HG02798 (cell line): ENCODE data around the gene MEG3.

Experiments used
- ATAC-seq: cut with Tn5 transposase; IDR thresholded peaks from one replicate; pipeline ENCODE4 v1.9.1; 2021; ENCODE audit warnings: mild to moderate bottlenecking; ENCODE audit not compliant: unreplicated experiment, poor library complexity

The MEG3 gene

DNA sequence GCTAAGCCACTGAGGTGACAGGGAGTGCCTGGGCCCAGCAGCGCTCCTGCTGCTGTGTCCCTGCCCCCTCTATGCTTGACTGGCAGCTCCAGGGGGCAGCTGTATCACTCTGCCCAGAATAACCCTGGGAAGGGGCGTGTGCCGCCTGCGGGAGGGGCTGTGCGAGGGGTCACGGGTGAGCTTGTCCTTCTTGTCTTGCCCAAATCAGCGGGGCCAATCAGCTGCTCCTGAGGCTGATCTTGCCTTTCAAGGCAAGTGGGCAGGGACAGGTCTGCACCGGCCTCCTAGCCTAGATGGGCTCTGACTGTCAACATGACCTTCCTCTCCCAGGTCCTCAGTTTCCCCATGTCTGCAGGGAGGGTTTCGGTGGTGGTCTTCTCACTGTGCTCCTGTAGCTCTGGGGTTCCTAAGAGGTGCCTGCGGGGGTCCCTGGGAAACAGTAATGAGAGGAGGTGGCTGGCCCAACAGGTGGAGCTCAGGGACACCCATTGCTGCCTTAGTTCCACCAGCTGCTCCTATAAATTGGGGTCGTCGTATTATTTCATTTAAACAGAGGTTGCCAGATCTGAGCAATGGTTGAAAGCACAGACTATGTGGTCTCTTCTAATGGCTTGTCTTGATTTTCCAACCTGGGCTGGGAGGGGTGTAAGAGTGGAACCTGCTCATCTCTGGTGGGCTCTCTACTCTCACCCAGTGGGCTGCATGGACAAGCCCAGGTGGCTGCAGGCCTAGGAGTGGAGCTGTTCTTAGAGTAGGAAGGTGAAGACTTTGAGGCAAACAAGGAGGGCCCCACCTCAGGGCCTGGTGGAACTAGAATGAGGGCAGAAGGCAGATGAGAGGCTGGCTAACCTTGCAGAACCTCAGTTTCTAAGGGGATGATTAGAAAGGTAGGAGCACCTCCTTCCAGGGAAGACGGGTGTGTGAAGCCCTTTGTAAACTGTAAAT is 65.9 kb downstream of the MEG3 start:
- ATAC-seq = no peak

DNA sequence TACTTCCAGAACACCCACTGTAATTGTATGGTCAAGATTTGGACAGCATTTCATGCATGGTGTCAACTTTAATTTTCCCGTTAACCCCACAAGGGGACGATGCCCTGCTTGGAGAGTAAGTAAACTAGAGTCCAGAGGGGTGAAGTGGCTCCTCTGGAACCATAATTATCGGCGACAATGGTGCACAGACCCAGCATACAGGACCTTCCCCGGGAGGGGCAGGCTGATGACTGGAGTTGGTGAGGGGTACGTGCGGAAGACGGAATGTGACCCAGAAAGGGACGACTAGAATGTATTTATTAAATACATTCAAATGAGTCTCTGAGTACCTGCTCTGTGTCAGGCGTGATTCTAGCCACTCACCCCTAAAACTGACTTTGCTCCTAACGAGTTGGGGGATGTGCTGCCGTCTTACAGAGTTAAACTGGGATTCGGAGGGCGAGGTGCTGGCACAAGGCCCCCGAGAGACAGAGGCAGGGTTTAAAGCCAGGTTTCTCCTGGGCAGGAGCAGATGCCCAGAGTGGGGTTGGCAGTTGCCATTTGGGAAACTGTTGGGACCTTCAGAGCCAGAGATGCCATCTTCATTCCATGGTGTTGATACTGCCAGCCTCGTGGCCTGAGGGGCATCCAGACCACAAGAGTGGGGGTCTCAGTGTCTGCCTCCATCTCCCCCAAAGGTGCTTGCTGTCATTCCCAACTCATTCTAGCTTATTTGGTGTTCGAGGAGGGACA is 66.7 kb downstream of the MEG3 start:
- no peak for ATAC-seq

DNA sequence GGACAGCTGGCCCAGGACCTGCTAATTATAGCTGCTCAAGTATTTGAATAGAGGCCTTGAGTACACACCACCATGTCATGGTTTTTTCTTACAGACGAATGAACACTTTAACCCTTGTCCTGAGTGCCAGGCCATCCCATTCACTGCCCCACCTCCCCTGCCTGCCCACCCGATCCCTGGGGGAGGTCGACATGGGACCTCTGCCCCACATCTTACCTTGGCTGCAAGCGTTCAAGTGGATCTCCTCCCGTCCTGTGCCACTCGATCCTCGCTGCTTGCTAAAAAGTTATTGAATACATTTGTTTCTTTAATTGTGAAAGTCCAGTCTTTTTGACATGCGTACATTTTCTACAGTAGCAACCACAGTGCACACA is 67.3 kb downstream of the MEG3 start:
- ATAC-seq = no peak

DNA sequence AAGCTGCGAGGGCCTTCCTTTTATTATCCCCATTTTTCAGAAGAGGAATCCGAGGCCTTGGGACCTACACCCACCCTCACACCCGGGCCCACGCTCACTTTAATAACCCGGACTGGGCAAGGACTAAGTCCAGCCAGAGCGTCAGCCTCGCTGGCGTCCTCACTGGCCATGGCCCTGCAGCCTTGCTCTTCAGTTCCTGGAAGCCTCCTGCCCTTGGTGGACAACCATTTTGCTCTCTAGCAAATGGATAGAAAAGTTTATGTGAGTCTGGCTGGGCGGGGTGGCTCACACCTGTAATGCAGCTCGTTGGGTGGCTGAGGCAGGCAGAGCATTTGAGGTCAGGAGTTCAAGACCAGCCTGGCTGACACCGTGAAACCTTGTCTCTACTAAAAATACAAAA is 67.8 kb downstream of the MEG3 start:
- ATAC-seq = no peak

DNA sequence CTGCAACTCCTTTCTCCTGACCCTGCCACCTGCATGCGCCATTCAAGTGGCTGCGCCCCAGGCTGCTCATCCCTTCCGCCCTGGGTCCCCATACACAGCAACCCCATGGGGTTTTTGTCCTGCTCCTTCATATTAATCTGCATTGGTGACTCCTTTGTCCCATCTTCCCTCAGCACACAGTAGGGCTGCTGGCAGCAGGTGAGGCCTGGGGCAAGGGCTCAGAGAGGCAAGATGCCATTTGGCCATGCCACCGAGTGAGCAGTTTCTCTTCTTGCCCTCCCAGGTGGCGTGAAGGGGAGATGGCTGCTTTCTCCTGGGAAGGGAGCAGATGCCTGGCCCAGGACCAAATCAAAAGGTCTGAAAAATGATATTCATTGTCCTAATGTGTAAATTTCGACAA is 68.5 kb downstream of the MEG3 start:
- no peak for ATAC-seq

DNA sequence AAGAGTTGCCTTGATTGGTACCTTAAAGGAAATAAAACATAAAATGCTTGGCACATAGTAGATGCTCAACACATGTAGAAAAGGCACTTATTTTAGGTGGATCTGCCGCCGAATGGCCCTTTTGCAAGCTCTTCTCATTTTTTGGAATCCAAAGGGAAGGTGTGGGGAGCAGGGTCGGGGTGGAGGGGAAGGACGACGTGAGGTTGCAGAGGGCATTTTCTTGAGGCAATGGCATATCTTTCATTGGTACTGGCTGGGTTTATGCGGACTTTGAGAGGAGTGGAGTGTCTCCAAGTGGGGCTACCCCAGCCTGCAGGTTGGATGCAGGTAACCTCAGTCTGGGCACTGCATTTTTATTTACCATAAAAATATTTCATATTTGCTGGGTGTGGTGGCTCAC is 69.5 kb downstream of the MEG3 start:
- ATAC-seq = no peak

DNA sequence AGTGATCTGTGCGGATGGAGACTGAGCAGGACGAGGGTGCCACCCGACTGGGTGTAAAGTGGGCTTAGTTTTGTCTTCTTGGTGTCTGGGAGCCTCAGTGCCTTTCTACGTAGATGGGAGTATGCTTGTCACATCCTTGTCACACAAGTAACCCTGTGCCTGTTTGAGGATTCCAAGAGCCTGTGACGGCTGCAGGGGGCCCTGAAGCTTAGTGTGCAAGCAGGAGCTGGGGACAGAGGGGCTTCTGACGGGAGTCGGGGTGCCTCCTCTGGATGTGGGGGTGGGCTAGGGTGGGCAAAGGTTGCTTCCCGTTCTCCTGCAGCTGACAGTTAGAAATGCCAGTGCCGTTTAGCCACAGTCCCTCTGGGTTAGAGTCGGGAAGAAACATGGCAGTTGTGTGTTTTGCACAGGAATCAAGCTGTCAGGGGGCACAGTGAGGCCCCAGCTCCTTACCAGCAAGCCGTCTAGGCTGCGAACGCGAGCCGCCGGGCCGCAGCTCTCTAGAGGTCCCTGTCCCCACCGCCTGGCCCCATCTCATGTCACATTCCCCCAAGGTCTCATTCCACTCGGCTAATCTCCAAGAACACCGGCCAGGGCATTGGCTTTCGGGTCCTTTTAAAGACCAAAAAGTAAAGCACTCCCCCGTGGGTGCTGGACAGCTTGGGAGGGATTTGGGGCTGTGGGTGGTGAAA is 70.6 kb downstream of the MEG3 start:
- ATAC-seq = no peak

DNA sequence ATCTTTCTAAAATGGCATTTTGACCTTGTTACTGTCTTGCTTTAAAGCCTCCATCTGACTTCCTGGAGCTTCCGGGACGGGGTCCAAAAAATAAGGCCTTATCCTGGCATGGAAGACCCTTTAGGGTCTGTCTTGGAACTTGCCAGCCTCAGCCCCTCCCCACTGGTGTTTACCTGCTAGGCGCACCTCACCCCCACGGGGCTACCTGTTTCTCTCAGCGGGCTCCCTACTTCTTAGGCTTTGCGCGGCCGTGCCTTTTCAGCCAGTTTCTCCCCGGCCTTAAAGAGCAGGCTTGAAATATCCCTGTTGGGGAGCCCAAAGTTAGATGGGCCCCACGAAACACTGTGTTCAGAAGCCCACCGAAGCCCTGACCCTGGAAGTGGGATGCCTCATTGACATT is 72.5 kb downstream of the MEG3 start:
- no peak for ATAC-seq

DNA sequence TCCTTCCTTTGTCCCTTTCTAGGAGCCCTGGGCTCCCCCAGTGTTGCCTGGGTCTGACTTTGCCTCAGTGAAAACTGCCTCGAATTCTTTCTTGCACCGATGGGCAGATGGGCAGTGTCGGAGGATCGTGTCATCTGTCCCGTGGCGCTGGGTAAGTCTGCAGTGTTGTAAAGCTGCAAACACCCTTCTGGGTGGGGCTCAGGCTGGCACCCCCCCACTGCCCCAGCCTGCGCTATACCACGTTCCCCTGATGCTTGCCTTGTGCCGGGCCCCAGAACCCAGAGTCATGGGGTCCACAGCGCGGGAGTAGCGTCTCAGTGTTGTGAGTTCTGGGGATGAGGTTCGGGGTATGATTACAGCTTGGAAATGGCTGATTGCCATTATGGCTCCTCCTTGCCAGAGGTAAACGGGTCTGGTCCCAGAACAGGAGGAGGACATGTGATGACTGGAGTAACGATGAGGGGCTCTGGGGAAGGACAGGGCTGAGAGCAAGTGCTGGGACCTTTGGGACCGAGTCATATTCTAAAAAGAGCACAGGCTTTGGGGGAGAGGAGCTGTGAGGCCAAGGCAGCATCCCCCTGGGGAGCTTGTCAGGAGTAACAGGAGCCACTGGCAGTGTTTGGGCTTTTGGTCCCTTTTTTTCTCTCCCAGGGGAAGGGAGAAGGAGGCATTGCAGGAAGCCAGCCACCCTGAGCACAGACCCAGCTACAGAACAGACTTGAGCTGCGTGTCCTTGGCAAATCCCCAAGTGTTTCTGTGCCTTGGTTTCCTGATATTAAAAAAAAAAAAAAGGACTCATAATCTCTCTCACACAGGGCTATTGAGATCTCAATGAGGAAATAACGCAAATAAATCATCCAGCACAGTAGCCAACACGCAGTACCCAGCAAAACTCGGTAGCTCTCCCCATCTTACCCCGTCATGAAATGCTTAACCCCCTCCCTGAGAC is 73.3 kb downstream of the MEG3 start:
- ATAC-seq = no peak

DNA sequence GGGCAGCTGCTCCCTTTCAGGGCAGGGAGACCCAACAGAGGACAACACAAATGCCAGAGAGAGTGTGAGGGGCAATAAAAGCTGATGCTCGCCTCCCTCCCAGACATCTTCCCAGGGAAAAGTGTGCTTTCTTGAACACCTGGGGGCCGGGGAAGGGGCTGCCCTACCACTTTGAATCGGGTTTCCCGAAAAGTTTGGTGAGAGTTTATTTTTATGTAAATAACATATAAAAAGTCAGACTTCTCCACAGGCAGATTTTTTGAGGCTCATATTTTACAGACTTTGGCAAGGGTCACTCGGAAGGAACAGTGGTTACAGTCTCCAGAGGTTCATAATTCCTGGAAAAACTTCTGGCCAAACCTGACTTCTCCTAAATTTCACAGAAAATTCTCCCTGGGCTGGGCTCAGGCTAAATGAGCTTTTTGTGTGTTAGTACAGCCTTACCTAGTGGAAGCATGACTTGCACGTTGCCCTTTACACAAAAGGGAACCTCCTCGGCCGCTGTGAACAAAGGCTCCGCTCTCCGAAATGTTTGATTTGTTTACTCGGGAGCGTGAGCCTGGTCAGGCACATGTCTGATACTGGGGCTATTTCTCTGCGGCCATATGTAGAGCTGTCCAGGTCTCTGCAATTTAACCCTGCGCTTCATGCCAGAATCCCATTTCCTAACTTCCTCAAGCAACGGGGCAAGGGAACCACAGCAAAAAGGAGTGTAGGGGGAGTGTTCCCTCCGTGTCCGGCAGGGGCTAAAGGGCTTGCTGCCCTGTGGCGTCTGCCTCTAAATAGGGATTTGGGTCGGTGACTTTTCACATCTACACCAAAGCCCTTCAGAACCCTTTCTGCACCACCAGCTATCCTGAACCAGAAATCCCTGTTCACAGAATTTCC is 74.2 kb downstream of the MEG3 start:
- no peak for ATAC-seq

DNA sequence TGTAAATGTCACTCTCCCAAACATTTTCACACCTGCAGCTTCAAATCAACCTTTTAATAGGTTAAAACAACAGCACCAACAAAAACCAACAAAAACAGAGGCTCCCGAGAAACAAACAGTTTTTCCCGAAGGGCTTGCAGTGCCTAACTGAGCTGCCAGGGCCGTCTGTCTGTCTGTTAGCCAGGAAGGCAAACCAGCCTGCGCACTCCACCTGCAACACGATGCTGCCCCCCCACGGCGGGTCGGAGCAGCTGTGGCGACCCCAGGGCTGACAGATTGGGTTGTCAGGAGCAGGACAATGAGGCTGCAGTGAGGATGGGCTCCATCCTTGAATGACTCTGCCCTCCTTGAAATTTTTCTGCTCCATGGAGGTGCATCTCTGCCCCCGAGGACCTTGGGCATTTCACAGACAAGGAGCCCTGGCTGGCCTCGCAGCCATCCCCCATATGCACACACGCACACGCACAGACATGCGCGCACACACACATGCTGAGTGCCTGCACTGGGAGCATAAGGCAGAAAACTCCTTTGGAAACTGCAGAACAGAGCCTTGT is 75.0 kb downstream of the MEG3 start:
- no peak for ATAC-seq

DNA sequence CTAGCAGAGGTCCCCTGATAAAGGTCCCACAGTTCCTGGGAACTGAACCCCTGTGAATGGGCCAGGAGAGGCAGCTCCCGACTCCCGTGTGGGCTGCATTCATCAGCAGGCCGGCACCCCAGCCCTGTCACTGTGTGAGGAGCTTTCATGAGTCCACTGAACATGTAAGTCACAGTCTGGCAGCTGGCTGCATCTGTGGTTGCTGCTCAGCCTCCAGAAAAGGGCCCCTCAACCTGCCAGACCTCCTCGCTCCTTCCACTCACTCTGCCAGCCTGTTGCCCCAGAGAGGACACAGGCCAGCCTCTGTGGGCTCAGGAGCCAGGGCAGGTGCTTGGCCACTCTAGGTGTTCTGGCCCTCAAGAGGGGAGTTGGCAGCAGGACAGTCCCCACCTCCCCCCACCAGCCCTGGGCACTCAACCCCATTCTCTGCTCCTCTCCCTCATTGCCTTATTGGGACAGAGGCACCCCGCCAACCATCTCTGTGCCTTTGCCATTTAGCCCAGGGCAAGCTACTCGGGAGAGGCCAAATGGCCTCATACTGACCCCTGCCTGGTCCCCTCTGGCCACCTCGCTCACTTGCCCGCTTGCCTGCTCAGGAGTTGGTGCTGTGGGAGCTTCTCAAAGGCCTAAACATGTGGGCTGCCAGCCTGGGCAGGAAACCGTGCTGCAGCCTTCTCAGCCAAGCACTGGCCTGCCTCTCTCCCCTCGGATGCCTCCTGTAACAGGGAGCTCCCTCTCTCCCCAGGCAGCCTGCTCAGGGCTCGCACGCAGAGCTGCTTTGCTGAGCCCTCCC is 75.7 kb downstream of the MEG3 start:
- no peak for ATAC-seq

DNA sequence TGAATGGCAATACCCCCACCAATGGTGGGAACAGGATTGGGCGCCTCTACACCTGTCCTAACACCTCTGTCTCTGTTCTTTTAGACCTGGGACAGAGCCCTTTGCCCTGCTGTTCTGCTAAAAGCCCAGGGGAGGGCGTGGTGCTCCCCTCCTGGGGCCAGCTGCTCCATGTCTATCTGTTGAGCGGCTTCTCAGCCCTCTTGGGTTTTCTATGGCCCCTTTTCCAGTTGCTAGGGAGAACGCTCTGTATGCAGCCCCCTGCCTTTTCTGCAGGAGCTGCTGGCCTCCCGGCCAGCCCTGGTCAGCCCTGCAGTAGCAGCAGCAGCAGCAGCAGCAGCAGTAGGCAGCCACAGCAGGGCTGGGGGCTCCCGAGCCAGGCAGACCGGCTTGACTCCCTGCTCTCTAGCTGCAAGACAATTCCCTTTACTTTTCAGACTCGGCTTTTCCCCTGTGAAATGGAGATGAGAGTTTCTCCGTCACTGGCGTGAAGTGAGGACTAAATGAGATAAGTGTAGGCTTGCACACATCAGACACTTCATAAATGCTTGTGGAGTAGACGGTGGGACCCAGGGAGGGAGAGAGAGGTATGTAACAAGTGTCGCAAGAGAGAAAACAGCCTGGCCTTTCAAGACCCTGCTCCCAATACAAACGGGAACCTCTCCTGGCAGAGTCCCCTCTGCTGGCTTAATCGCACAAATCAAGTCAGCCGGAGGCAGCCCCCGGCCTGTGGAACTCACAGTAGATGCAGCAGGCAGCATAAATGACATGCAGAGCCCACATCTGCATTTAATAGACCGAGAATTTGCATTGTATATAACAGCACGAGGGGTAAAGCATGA is 76.6 kb downstream of the MEG3 start:
- ATAC-seq = no peak

DNA sequence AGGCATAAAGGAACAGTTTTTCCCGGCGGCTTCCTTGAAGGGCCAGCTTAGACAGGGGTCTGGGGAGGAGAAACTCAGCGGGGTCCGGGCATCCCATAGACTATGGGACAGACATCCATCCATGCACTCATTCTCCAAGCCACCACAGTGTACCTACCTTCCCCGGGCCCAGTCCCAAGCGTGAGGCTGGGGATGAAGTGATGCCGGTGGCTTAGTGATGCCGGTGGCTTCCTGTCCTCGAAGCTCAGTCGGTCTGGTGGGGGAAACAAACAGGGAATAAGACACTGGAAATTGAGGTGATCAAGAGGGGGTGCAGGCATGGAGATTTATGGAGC is 77.2 kb downstream of the MEG3 start:
- ATAC-seq = no peak

DNA sequence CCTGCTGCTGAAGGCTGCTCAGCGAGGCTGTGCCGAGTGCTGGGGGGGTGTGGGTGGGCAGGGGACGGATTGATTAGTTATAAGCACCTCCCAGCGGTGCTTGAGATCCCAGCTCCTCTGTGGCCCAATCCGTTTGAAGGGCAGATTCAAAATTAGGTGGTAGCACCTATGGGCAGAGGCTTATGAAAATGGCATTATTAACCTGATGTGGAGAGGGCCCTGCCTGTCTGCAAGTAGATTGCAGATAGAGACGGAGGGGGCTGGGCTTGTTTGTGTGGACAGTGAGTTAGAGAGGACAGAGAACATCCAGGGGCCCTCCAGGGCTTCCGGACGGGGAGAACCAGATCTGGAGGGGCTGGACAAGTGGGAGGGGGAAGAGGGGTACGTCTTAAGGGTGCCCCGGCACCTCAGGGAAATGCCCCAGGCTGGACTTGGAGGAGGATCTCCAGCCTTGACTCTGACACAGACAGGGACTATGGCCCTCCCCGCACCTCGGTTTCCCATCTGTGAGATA is 77.8 kb downstream of the MEG3 start, which contains the start of gene RTL1:
Gene RTL1 (minus strand): TSS at position 51 of the 514 bp plus-strand sequence. CDS start 18,934 bp downstream, outside the sequence.
- no peak for ATAC-seq

DNA sequence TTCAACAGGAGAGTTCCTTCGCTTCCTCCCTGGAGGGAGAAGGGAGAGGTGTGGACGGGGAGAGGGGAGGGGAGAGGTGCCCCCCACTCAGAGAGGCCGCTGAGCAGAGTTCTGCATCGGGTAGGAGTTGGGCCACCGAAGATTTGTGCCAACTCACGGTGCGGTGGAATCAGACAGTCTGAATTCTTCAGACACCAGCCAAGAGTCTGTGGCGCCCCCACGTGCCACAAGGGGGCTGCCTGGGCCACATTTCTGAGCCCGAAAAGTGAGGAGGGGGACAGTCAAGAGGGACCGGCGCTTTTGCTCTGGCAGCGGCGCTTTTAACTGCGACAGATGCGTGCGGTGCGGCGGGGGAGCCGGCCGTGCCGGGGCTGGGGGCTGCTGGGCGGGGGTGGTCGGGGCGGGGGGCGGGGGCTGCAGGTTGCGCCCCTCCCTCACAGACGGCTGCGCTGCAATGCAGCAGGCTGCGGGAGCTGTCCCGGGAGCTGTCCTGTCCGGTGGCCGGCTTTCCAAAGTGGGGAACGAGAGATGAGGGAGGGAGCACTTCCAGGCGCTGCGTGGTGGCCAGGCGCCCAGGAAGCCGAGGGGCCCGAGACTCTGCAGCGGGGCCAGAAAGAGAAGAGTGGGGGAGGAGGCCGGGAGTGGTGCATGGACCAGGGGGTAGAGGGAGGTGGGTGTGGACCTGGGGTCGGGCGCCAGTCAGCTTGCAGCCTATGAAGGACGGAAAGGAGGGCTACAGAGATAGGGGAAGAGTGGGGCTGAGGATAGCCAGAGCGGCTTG is 78.6 kb downstream of the MEG3 start:
- no peak for ATAC-seq
